ENCODE data around the gene NMBR.
A peak's percentile ranks its signal among the peaks of the same experiment; 100 is the strongest.
"Not testable (repeated sequence)": the region's sequence is repeated elsewhere in the genome, so short reads cannot be mapped to it uniquely, and the experiment has no call there.

NMBR gene

GRCh38 chr6:142153196-142153595 is 6.3 kb upstream of the NMBR start:
- no peak for DNase-seq

- DNase-seq = no peak
These were observed 5.8 kb upstream of the NMBR start for GRCh38 chr6:142152746-142153145.

GRCh38 chr6:142141531-142141930 is 5.4 kb downstream of the NMBR start:
- DNase-seq = not testable (repeated sequence)

GRCh38 chr6:142138876-142139275 is 8.0 kb downstream of the NMBR start:
- DNase-seq = no peak

GRCh38 chr6:142132625-142133024 is 14.3 kb downstream of the NMBR start, which contains the start of gene GJE1:
GJE1 (plus strand) TSS chr6:142132925; CDS start chr6:142133159, 234 bp downstream.
- DNase-seq = no peak

- no peak for DNase-seq
These were observed 16.1 kb downstream of the NMBR start for GRCh38 chr6:142130814-142131213.

GRCh38 chr6:142121342-142121741 is 25.6 kb downstream of the NMBR start:
- no peak for DNase-seq

GRCh38 chr6:142118925-142119324 is 28.0 kb downstream of the NMBR start:
- DNase-seq = no peak

GRCh38 chr6:142118328-142118727 is 28.6 kb downstream of the NMBR start:
- DNase-seq = no peak

- DNase-seq = no peak
These were observed 29.6 kb downstream of the NMBR start for GRCh38 chr6:142117366-142117765.

- peak; percentile 63 for DNase-seq
These were observed 34.4 kb downstream of the NMBR start for GRCh38 chr6:142112451-142113061.

- not testable (repeated sequence) for DNase-seq
These were observed 36.1 kb downstream of the NMBR start for GRCh38 chr6:142110820-142111219.

GRCh38 chr6:142104820-142105219 is 42.1 kb downstream of the NMBR start:
- not testable (repeated sequence) for DNase-seq

- DNase-seq = no peak
These were observed 58.1 kb downstream of the NMBR start for GRCh38 chr6:142088858-142089216.

- DNase-seq = no peak
These were observed 58.7 kb downstream of the NMBR start for GRCh38 chr6:142087950-142088857.

GRCh38 chr6:142079130-142079529 is 67.8 kb downstream of the NMBR start:
- no peak for DNase-seq

GRCh38 chr6:142075516-142076101 is 71.3 kb downstream of the NMBR start:
- no peak for DNase-seq

GRCh38 chr6:142074516-142074915 is 72.4 kb downstream of the NMBR start:
- no peak for DNase-seq

- DNase-seq = no peak
These were observed 74.9 kb downstream of the NMBR start for GRCh38 chr6:142071981-142072380.

GRCh38 chr6:142068416-142068815 is 78.5 kb downstream of the NMBR start:
- DNase-seq = no peak

GRCh38 chr6:142062861-142063260 is 84.1 kb downstream of the NMBR start:
- not testable (repeated sequence) for DNase-seq

GRCh38 chr6:142058551-142059290 is 88.2 kb downstream of the NMBR start:
- no peak for DNase-seq

GRCh38 chr6:142055219-142055618 is 91.7 kb downstream of the NMBR start:
- DNase-seq = no peak

Data from activated naive CD4-positive, alpha-beta T cell treated with Interleukin-2 at 50 U/mL for 16 hours (primary cell).